GM20000 (cell line): ENCODE results near the gene NOL4L.

Source experiments
- DNase-seq: peaks from one replicate; pipeline ENCODE4 v3.0.0; 2012; ENCODE audit warnings: low spot score
- TF ChIP-seq, protein P1 (sequence below): IDR thresholded peaks from 2 replicates; pipeline ENCODE4 v1.5.1; 2012; ENCODE audit warnings: mild to moderate bottlenecking, control low read depth; ENCODE audit errors: extremely low read depth, missing control alignments

Gene NOL4L

DNA sequence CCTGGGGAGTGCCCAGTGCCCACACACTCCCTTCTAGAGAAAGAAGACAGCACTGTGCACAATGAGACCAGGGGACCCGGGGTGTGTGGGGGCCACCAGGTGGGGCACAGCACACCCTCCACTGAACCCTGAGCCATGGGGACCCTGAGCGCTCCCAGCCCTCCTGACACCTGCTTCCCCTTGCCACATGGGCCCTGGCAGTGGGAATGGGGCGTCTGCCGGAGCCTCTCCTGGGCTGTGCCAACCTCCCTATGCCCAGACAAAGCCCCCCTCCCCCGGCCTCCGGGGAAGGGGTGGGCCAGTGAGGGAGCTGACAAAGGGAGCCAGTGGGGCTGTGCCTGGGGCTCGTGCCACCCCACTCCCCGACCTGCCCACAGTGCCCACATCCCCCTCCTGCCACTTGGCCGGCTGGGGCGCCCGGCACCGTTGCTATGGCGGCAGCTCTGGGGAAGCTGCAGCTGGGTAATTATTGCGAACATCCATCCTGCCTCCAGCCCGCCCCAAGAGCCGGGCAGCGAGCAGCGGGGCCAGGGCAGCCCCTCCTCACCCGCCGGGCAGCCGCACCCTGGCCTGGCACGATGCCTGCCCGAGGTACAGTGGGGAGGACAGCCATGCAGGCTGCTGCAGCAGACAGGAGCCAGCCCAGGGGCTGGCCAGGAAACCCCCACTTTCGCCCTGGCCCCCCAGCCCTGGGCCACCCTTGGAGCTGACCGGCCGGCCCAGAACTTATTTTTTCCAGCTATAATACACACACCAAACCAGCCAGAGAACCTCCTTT is 41.9 kb upstream of the NOL4L start:
- TF ChIP-seq, protein P1, sequence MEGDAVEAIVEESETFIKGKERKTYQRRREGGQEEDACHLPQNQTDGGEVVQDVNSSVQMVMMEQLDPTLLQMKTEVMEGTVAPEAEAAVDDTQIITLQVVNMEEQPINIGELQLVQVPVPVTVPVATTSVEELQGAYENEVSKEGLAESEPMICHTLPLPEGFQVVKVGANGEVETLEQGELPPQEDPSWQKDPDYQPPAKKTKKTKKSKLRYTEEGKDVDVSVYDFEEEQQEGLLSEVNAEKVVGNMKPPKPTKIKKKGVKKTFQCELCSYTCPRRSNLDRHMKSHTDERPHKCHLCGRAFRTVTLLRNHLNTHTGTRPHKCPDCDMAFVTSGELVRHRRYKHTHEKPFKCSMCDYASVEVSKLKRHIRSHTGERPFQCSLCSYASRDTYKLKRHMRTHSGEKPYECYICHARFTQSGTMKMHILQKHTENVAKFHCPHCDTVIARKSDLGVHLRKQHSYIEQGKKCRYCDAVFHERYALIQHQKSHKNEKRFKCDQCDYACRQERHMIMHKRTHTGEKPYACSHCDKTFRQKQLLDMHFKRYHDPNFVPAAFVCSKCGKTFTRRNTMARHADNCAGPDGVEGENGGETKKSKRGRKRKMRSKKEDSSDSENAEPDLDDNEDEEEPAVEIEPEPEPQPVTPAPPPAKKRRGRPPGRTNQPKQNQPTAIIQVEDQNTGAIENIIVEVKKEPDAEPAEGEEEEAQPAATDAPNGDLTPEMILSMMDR = no peak
- DNase-seq = no peak

DNA sequence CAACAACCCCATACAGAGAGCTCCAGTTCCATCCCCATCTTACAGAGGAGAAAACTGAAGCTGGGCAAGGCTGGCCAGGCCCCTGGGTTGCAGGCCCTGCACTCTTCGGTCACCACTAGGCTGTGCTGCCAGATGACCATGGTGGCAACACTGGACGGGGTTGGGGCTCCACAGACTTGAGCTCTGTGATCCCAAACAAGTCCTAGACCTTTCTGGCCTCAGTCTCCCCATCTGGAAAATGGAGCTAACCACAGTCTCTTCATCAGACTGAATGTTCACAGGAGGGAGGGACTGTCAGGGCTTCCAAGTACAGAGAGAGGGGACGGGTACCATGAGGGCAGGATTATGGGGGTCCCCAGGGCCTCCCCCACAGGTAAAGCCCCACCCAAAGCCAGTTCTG is 41.3 kb upstream of the NOL4L start:
- no peak for DNase-seq
- TF ChIP-seq, protein P1 = no peak

DNA sequence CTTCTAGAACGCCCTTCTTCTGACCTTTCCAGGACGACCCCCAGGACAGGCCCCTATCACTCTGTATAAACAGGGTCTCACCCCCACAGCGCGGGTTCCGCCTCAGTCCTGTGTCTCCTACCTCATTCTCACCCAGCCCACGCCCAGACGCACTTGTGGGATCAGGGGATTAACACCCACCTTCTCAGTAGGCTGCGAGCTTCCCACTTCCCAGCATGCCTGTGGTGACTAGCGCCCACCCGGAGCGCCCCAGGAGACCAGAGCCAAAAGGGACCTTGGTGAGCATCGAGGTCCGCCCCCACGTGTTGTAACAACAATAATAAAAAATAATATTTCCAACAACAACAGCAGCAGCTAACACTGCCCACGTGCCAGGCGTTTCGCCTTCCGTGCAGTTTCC is 40.9 kb upstream of the NOL4L start:
- no peak for DNase-seq
- TF ChIP-seq, protein P1 = no peak

DNA sequence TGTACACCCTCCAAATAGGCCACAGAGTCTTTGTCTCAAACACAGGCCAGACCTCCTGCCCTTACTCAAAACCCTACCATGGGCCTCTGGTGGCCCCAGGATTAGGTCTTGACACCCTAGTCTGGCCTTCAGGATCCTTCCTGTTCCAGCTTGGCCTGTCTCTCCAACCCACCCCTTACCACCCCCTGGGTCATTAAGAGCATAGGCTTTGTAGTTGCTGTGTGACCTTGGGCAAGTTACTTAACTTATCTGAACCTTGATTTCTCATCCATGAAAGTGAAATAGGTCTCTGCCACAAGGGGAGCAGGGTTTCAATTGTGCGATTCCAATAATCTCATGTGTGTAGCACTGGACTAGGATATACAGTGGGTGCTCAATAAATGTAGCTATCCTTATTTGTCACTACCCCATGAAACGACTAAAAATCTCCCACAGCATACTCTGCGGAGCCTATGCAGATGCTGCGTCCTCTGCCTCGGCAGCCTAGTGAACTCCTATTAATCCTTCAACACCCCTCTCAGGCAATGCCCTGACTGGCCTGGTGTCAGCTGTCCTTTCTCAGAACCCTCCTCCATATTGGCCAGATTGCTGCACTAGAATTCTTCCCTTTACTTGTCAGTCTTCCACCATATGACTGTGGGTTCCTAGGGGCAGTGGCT is 39.7 kb upstream of the NOL4L start:
- TF ChIP-seq, protein P1 = no peak
- DNase-seq = no peak

DNA sequence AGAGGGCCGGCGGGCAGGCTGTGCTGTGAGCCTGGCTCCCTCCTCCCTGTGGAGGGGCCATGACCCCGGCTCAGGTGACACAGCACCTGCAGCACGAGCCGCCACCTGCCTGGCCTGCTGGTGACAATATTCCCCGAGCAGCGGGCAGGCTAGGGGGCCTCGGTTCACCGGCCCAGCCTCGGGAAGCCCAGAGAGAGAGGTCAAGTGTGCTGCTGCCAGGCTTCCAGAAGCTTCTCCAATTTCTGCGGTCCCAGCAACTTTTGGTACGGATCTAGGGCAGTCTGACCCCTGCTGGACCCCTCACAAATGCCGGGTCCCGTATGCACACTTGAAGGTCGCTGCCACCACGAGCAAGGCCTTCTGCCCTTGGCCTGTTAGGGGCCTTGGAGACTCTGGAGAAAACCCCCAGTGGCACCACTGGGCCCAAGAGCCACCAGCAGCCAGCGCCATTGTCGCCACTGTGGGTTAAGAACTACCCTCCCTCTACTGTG is 38.6 kb upstream of the NOL4L start:
- no peak for DNase-seq
- TF ChIP-seq, protein P1 = no peak

DNA sequence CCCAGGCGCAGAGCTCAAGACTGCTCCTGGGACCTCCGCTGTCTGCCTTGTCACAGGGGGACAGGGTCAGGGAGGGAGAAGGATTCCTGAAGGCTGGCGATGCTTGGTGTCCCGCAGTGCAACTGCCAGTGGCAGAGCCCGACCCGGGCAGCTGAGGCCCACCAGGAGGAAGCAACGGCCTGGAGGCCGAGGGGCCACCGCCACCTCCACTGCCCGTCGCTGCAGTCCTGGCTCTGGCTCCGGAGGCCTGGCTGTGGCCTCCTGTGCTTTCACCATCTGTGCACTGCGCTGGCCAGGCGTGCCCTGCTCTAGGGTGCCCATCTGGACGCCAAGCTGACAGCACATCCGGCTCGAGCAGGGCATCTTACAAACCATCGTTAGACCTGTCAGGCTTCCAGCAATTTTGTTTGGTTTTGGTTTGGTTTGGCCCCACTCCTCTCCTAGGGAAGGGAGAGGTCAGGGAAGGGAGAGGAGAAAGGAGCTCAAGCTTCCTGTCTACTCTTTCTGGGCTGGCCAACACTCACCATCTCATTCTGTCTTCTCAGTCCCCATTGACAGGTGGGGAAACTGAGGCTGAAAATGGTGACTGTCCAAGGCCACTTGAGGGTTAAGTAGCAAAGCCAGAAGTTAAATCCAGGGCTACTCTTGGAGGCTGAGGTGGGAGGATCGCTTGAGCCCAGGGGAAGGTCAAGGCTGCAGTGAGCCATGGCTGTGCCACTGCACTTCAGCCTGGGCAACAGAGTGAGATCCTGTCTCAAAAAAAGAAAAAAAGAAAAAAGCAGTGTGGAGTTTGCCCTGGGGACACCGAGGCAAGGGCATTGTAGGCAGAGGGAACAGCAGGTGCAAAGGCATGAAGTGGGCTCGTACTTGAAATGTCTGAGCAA is 37.7 kb upstream of the NOL4L start:
- TF ChIP-seq, protein P1 = no peak
- DNase-seq = no peak
